Subcutaneous abdominal adipose tissue (tissue), 5 donors: ENCODE data around the gene KIF2A.

Experiments used
- H3K27ac ChIP-seq: one replicate; pipeline ENCODE4 v1.7.0; 2013; ENCODE audit warnings: low read depth, mild to moderate bottlenecking, inconsistent platforms, low read length, moderate library complexity
- H3K27me3 ChIP-seq, 5 donors: one replicate each; pipeline ENCODE4 v1.7.0; 2013; ENCODE audit warnings: low read length in 5 of 5, inconsistent platforms in 1 of 5; ENCODE audit not compliant: control insufficient read depth in 5 of 5, insufficient read depth in 4 of 5
- H3K36me3 ChIP-seq, 5 donors: one replicate each; pipeline ENCODE4 v1.7.0; 2013; ENCODE audit warnings: low read length in 5 of 5; ENCODE audit not compliant: control insufficient read depth in 5 of 5, insufficient read depth in 5 of 5
- H3K4me1 ChIP-seq, 5 donors: one replicate each; pipeline ENCODE4 v1.7.0; 2013; ENCODE audit warnings: low read length in 5 of 5, mild to moderate bottlenecking in 3 of 5, moderate library complexity in 1 of 5; ENCODE audit not compliant: control insufficient read depth in 5 of 5, insufficient read depth in 5 of 5
- H3K4me3 ChIP-seq, 5 donors: one replicate each; pipeline ENCODE4 v1.7.0; 2013; ENCODE audit warnings: low read length in 5 of 5, low read depth in 1 of 5
- H3K9ac ChIP-seq, 5 donors: one replicate each; pipeline ENCODE4 v1.7.0; 2013; ENCODE audit warnings: low read length in 5 of 5, mild to moderate bottlenecking in 4 of 5, moderate library complexity in 3 of 5
- H3K9me3 ChIP-seq, 5 donors: one replicate each; pipeline ENCODE4 v1.7.0; 2013; ENCODE audit warnings: low read length in 5 of 5; ENCODE audit not compliant: control insufficient read depth in 5 of 5
- donor health status: healthy.
- donor health status: healthy.
- donor health status: healthy.
- donor health status: healthy.
- donor health status: healthy.

Gene KIF2A

GRCh38 chr5:62362701-62363100 is 56.7 kb downstream of the KIF2A start:
- H3K4me1 ChIP-seq = no peaks in the 10 kb centered on the region
- no peak overlapping the region for H3K9ac ChIP-seq
- no peak overlapping the region for H3K27ac ChIP-seq
- H3K4me3 ChIP-seq = no peak overlapping the region
- no peaks in the 10 kb centered on the region for H3K27me3 ChIP-seq
- H3K36me3 ChIP-seq = peaks cover 24 to 43% (median 33%) of the 10 kb centered on the region in 5 donors
- H3K9me3 ChIP-seq = no peaks in the 10 kb centered on the region

GRCh38 chr5:62369039-62369438 is 63.0 kb downstream of the KIF2A start:
- H3K9ac ChIP-seq = no peak overlapping the region
- no peaks in the 10 kb centered on the region for H3K4me1 ChIP-seq
- H3K4me3 ChIP-seq = no peak overlapping the region
- no peaks in the 10 kb centered on the region for H3K27me3 ChIP-seq
- no peak overlapping the region for H3K27ac ChIP-seq
- H3K9me3 ChIP-seq = no peaks in the 10 kb centered on the region
- H3K36me3 ChIP-seq = peaks cover 17 to 31% (median 28%) of the 10 kb centered on the region in 5 donors

- Histone ChIP-seq H3K9me3 (no peaks in the 10 kb centered on the region), H3K27ac (no peak overlapping the region), H3K36me3 (peaks cover 13 to 31% (median 23%) of the 10 kb centered on the region in 5 donors), H3K4me3 (no peak overlapping the region), H3K4me1 (peaks cover 0 to 3% (median 0%) of the 10 kb centered on the region in 5 donors), H3K27me3 (no peaks in the 10 kb centered on the region), H3K9ac (no peak overlapping the region)
These were observed 65.4 kb downstream of the KIF2A start for GRCh38 chr5:62371409-62371808.

- H3K27me3 ChIP-seq = no peaks in the 10 kb centered on the region
- peaks cover 13 to 36% (median 26%) of the 10 kb centered on the region in 5 donors for H3K36me3 ChIP-seq
- no peaks in the 10 kb centered on the region for H3K9me3 ChIP-seq
These were observed 66.6 kb downstream of the KIF2A start for GRCh38 chr5:62372600-62372999.

GRCh38 chr5:62373382-62373781 is 67.4 kb downstream of the KIF2A start:
- H3K9ac ChIP-seq = no peak overlapping the region
- H3K4me1 ChIP-seq = peaks cover 0 to 3% (median 0%) of the 10 kb centered on the region in 5 donors
- peaks cover 18 to 44% (median 34%) of the 10 kb centered on the region in 5 donors for H3K36me3 ChIP-seq
- no peaks in the 10 kb centered on the region for H3K9me3 ChIP-seq
- H3K27me3 ChIP-seq = no peaks in the 10 kb centered on the region
- H3K4me3 ChIP-seq = no peak overlapping the region
- H3K27ac ChIP-seq = no peak overlapping the region

More at GRCh38 chr5:62372600-62372999, 66.6 kb downstream of the KIF2A start:
- Histone ChIP-seq H3K4me1 (peaks cover 0 to 3% (median 0%) of the 10 kb centered on the region in 5 donors), H3K27ac (no peak overlapping the region), H3K4me3 (no peak overlapping the region), H3K9ac (no peak overlapping the region)

GRCh38 chr5:62374090-62374489 is 68.1 kb downstream of the KIF2A start:
- Histone ChIP-seq H3K27ac (no peak overlapping the region), H3K4me3 (no peak overlapping the region), H3K9me3 (no peaks in the 10 kb centered on the region), H3K36me3 (peaks cover 22 to 49% (median 37%) of the 10 kb centered on the region in 5 donors), H3K9ac (no peak overlapping the region), H3K27me3 (no peaks in the 10 kb centered on the region), H3K4me1 (peaks cover 0 to 3% (median 0%) of the 10 kb centered on the region in 5 donors)

GRCh38 chr5:62375627-62376026 is 69.6 kb downstream of the KIF2A start:
- Histone ChIP-seq H3K27ac (no peak overlapping the region), H3K9me3 (no peaks in the 10 kb centered on the region), H3K36me3 (peaks cover 29 to 60% (median 45%) of the 10 kb centered on the region in 5 donors), H3K4me3 (no peak overlapping the region), H3K9ac (no peak overlapping the region), H3K27me3 (no peaks in the 10 kb centered on the region), H3K4me1 (peaks cover 0 to 3% (median 0%) of the 10 kb centered on the region in 5 donors)

GRCh38 chr5:62376064-62376463 is 70.1 kb downstream of the KIF2A start:
- Histone ChIP-seq H3K4me1 (peaks cover 0 to 3% (median 0%) of the 10 kb centered on the region in 5 donors), H3K9me3 (no peaks in the 10 kb centered on the region), H3K9ac (no peak overlapping the region), H3K36me3 (peaks cover 32 to 63% (median 49%) of the 10 kb centered on the region in 5 donors), H3K27me3 (no peaks in the 10 kb centered on the region), H3K27ac (no peak overlapping the region), H3K4me3 (no peak overlapping the region)

GRCh38 chr5:62385131-62385530 is 79.1 kb downstream of the KIF2A start:
- no peak overlapping the region for H3K27ac ChIP-seq
- H3K36me3 ChIP-seq = peaks cover 37 to 68% (median 48%) of the 10 kb centered on the region in 5 donors
- H3K4me1 ChIP-seq = peaks cover 0 to 7% (median 0%) of the 10 kb centered on the region in 5 donors
- no peaks in the 10 kb centered on the region for H3K9me3 ChIP-seq
- no peaks in the 10 kb centered on the region for H3K27me3 ChIP-seq
- H3K4me3 ChIP-seq = no peak overlapping the region
- H3K9ac ChIP-seq = no peak overlapping the region

GRCh38 chr5:62385816-62386400 is 79.9 kb downstream of the KIF2A start:
- Histone ChIP-seq H3K9me3 (no peaks in the 10 kb centered on the region), H3K9ac (no peak overlapping the region), H3K4me1 (peaks cover 0 to 7% (median 0%) of the 10 kb centered on the region in 5 donors), H3K27ac (no peak overlapping the region), H3K27me3 (no peaks in the 10 kb centered on the region), H3K4me3 (no peak overlapping the region), H3K36me3 (peaks cover 34 to 66% (median 49%) of the 10 kb centered on the region in 5 donors)
